ENCODE measurements around the gene LSM14B.

- TF ChIP-seq CTCF (IDR thresholded peaks at IDR 0.05; ENCODE audit: insufficient read depth, low read length) (no peak), POLR2AphosphoS5 (IDR thresholded peaks at IDR 0.05; ENCODE audit: low read depth) (no peak), REST (IDR thresholded peaks at IDR 0.05; ENCODE audit: insufficient replicate concordance, low read depth) (no peak), SPI1 (IDR thresholded peaks at IDR 0.05; ENCODE audit: borderline replicate concordance, low read depth) (no peak), GABPA (IDR thresholded peaks at IDR 0.05; ENCODE audit: low read depth) (no peak)
These were observed 5.5 kb upstream of the LSM14B start for GRCh38 chr20:62116558-62117361.
